HEK293 (cell line): ENCODE results near the gene OLA1.

Experiments
- CTCF ChIP-seq: fragments of 450-650 bp; formaldehyde crosslinking; IDR thresholded peaks from 2 replicates; pipeline ENCODE4 v1.5.1; 2016; ENCODE audit warnings: missing biosample characterization, missing genetic modification characterization
- KLF10 ChIP-seq: fragments of 450-650 bp; IDR thresholded peaks from 2 replicates; pipeline ENCODE4 v1.5.1; 2018; ENCODE audit warnings: missing biosample characterization, mild to moderate bottlenecking, missing genetic modification characterization
- KLF17 ChIP-seq: fragments of 450-650 bp; formaldehyde crosslinking; IDR thresholded peaks from 2 replicates; pipeline ENCODE4 v1.5.1; 2016; ENCODE audit warnings: missing biosample characterization, missing genetic modification characterization
- MZF1 ChIP-seq: fragments of 450-650 bp; formaldehyde crosslinking; IDR thresholded peaks from 2 replicates; pipeline ENCODE4 v1.5.1; 2017; ENCODE audit warnings: missing biosample characterization, missing genetic modification characterization, borderline replicate concordance
- PRDM10 ChIP-seq: fragments of 450-650 bp; formaldehyde crosslinking; IDR thresholded peaks from 2 replicates; pipeline ENCODE4 v1.5.1; 2016; ENCODE audit warnings: missing biosample characterization, missing genetic modification characterization
- PRDM6 ChIP-seq: fragments of 450-650 bp; formaldehyde crosslinking; IDR thresholded peaks from 2 replicates; pipeline ENCODE4 v1.5.1; 2017; ENCODE audit warnings: missing biosample characterization, missing genetic modification characterization
- REPIN1 ChIP-seq: fragments of 450-650 bp; formaldehyde crosslinking; IDR thresholded peaks from 2 replicates; pipeline ENCODE4 v1.5.1; 2017; ENCODE audit warnings: missing biosample characterization, missing genetic modification characterization, low read depth
- REST ChIP-seq: fragments of 450-650 bp; formaldehyde crosslinking; IDR thresholded peaks from 2 replicates; pipeline ENCODE4 v1.5.1; 2016; ENCODE audit warnings: missing biosample characterization, missing genetic modification characterization
- ZNF175 ChIP-seq: fragments of 450-650 bp; formaldehyde crosslinking; IDR thresholded peaks from 2 replicates; pipeline ENCODE4 v1.5.1; 2016; ENCODE audit warnings: missing biosample characterization, missing genetic modification characterization
- ZNF350 ChIP-seq: fragments of 450-650 bp; formaldehyde crosslinking; IDR thresholded peaks from 2 replicates; pipeline ENCODE4 v1.5.0; 2017; ENCODE audit warnings: missing biosample characterization, mild to moderate bottlenecking, missing genetic modification characterization
- ZNF423 ChIP-seq: fragments of 450-650 bp; formaldehyde crosslinking; IDR thresholded peaks from 2 replicates; pipeline ENCODE4 v1.5.1; 2016; ENCODE audit warnings: missing biosample characterization, missing genetic modification characterization
- ZSCAN30 ChIP-seq: fragments of 450-650 bp; IDR thresholded peaks from 2 replicates; pipeline ENCODE4 v1.5.1; 2018; ENCODE audit warnings: missing biosample characterization, mild to moderate bottlenecking, missing genetic modification characterization, moderate library complexity

- TF ChIP-seq CTCF (tag by site-specific recombination) (no peak), MZF1 (tag by site-specific recombination) (no peak), ZNF175 (tag by site-specific recombination) (no peak), REST (tag by site-specific recombination) (no peak), REPIN1 (tag by site-specific recombination) (no peak), KLF17 (no peak), PRDM6 (no peak), PRDM10 (tag by site-specific recombination) (no peak), ZNF423 (tag by site-specific recombination) (no peak), ZNF350 (tag by site-specific recombination) (no peak), KLF10 (tag by site-specific recombination) (no peak), ZSCAN30 (tag by site-specific recombination) (no peak)
Measured at GRCh38 chr2:174218773-174219172, 29.6 kb downstream of the OLA1 start.
